CD4-positive, alpha-beta T cell treated with Interleukin-17A for 4 hours (primary cell): ENCODE data around the gene PHLPP2.
"Not testable (repeated sequence)": the region's sequence is repeated elsewhere in the genome, so short reads cannot be mapped to it uniquely, and the experiment has no call there.

Source experiments
- DNase-seq: peaks from one replicate; pipeline ENCODE4 v3.0.0-alpha.2; 2020; ENCODE audit warnings: mixed read lengths

The PHLPP2 gene

GRCh38 chr16:71712501-71712900 lies 12.0 kb downstream of the PHLPP2 start:
- DNase-seq: no peak

DNA sequence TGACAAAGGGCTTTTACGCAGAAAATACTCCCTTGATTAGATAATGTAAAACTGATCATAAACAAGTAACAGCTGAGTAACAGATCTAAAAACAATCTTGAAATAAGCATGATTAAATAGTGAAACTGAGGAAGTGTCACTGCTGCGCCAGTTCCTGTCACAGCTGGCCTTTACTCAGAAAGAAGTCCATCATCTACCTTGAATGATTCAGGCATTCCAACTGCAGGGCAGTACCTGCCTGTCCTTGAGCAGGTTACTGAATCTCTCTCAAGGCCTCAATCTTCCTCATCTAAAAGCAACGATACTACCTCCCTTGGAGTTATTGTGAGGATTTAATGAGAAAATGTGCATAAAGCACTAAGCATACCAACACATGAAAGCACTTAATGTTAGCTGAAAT lies 12.7 kb downstream of the PHLPP2 start:
- DNase-seq: no peak

- no peak for DNase-seq
These were observed 15.2 kb downstream of the PHLPP2 start for GRCh38 chr16:71709229-71709781.

GRCh38 chr16:71708696-71709095 lies 15.8 kb downstream of the PHLPP2 start:
- no peak for DNase-seq

DNA sequence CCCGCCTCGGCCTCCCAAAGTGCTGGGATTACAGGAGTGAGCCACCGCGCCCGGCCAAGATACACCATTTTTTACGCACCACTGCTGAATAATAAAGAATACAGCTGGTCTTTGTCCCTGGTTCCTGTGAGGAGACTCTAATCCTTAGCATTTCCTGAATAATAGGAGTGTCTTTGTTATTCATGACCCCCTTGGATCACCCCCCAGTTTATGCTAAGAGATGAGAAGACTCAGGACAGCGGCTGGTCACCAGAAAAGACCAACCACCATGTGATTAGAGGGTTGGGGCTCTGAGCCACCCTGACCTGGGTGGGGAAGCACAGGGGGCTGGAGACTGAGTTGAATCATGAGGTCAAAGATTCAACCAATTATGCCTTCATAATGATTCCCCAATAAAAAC lies 17.3 kb downstream of the PHLPP2 start:
- DNase-seq: no peak

GRCh38 chr16:71706046-71706445 lies 18.5 kb downstream of the PHLPP2 start:
- DNase-seq: no peak

DNA sequence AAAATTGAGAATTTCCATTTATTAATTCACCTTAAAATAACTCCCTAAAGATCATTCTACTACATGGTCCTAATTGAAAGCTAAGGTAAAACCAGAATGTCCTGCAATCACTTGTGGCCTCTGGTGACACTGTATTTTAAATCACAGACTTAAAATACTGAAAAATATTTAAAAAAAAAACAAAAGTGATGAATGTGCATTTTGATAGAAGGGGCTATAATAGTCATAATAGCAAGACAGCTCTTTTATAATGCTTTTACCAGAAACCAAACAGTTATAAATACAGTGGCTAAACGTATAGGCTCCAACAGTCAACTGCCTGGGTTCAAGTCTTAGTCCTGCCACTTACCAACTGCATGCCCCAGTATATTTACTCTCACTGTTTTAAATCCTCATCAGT lies 21.2 kb downstream of the PHLPP2 start:
- no peak for DNase-seq

DNA sequence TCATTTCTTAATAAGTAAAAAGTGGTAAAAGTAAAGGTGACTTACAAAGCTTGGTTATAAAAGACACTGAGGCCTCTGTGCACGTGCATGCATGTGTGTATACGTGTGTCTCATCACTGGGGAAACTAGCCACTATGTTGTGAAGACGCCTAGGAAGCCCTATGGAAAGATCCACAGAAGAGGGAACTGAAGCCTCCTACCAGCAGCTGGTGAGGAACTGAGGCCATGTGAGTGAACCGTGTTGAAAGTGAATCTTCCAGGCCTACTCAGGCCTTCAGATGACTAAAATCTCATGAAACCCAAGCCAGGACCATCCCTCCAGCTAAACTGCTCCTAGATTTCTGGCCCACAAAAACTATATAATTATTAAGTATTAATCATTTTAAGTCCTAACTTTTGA lies 23.7 kb downstream of the PHLPP2 start:
- DNase-seq: no peak

DNA sequence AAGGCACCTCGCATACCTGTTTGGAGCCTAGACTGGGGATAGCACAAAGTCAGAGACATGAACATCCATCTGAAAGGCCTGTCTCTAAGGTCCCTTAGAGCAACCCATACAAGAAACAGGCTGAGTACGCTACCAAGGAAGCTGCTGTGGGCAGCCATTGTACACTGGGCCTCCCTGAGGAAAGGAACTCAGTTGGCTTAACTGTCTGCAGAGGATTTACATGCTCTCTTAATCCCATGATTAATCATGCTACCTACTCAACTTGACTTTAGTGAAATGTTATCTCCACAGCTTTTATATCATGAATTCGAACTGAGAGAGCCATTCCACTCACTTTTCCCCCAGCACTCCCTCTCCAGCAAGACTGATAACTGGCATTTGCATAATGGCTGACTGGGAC lies 26.0 kb downstream of the PHLPP2 start:
- DNase-seq: no peak

DNA sequence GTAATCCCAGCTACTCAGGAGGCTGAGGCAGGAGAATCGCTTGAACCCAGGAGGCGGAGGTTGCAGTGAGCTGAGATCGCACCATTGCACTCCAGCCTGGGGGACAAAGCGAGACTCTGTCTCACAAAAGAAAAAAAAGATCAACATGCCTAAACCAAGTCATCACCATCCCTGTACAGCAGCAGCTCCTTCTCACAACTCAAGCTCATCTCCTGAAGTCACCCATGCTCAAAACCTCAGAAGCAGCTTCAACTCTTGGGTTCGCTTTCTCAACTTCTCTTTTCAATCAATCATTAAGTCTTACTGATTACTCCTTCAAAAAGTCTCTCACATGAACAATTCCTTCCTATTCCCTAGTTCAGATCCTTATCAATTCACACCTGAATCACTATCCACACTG lies 31.3 kb downstream of the PHLPP2 start:
- DNase-seq: no peak

DNA sequence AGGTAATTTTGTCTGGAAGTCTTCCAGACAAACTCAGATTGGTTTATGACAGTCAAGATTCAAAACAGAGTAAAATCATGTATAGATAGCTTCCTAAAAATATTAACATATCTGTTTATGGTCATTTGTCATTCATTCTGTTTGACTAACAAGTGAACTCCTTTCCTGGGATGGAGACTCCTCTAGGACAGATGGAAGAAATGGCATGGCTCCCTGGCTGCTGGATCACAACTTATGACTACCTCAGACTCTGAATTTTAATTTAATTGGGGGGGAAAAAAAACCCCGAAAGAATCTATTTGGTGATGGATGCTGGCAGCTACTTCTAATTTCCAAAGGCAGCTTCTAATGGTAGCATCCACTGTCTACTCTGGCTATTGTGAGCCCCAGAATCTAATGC lies 34.6 kb downstream of the PHLPP2 start:
- DNase-seq: no peak

DNA sequence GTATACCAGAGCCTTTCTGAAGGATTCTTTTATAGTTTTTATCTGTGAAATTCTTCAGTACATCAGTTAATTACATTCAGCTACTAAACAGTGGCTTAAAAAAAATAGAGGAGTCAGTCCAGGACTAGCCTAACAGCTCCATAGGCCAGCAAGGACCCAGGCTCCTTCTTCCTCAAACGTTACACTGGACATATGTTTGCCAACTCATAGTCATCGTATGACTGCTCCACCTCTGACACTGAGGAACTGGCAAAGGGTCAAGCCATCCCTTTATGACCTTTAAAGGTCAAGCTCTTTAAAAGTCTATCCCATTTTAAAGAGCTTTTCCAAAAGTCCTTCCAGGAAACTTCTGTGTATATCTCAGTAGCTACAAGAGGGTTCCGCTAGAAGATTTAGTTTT lies 36.6 kb downstream of the PHLPP2 start:
- no peak for DNase-seq

GRCh38 chr16:71684280-71684679 lies 40.2 kb downstream of the PHLPP2 start:
- DNase-seq: not testable (repeated sequence)

GRCh38 chr16:71681360-71681759 lies 43.1 kb downstream of the PHLPP2 start:
- DNase-seq: no peak

GRCh38 chr16:71676236-71676635 lies 48.3 kb downstream of the PHLPP2 start:
- no peak for DNase-seq

GRCh38 chr16:71675380-71675779 lies 49.1 kb downstream of the PHLPP2 start:
- no peak for DNase-seq

GRCh38 chr16:71674229-71674628 lies 50.3 kb downstream of the PHLPP2 start:
- DNase-seq: no peak

- no peak for DNase-seq
These were observed 50.9 kb downstream of the PHLPP2 start for GRCh38 chr16:71673582-71673973.

GRCh38 chr16:71672803-71673581 lies 51.5 kb downstream of the PHLPP2 start:
- no peak for DNase-seq

GRCh38 chr16:71672125-71672524 lies 52.4 kb downstream of the PHLPP2 start:
- DNase-seq: no peak

DNA sequence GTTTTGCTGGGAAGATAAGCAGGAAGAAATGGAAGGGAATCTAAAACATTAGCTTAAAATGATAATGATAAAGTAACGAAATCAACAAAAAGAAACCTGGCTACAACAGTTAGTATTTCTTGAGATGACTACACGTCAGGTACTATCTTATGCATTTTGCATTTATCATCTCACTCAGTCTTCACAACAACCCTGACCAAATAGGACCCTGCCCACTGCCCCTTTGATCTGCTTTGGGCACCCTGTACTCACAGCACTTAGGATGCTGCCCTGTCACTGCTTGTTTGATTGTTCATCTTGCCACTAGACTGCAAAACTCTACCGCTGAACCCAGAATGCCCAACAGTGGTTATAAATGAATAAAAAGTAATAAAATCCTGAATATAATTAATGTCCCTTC lies 53.3 kb downstream of the PHLPP2 start:
- DNase-seq: no peak

DNA sequence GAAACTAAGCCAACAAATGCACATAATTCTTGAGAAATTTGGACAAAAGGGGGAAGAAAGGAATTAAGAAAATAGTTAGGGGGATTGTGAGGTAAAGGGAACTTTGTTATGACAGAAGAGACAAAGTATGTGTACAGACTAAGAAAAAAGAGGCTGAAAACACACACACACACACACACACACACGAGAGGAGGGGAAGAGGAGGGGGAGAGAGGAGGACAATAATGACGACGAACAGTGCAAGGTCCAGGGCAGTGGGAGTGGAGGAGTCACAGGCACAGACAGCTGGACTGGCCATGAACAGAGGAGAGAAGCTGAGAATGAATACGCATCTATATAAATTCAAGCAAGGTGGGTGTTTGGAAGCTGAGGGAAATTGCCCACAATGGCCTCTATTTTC lies 54.0 kb downstream of the PHLPP2 start:
- DNase-seq: no peak

DNA sequence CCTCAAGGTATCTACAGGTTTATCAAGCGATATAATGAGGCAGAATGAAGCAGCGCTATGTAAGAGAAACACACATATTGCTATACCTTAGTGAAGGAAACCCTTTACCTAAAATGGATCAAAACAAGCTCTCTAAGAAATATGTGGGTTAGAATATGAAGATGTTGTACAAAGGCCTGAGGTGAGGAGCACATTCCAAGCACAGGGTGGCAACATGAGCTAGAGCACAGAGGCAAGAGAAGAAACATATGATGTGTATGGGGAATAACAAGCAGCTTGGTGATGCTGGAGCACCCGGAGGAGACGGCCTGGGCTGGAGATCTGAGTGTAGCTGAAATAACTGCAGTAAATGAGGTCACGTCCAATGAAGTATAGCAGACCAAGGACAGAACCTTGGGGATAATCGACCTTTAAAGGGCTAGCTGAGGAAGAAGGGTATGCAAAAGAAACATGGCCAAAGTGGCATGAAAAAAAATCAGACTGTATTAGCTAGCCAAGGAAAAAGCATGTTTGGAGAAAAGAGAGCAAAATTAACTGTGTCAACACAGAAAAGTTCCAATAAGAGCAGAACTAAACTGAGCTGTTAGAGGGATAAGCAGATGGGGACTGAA lies 54.5 kb downstream of the PHLPP2 start:
- DNase-seq: no peak

GRCh38 chr16:71666928-71667707 lies 57.4 kb downstream of the PHLPP2 start:
- no peak for DNase-seq
